Left ventricle myocardium inferior (tissue), 1 donor: ENCODE data around the gene DPYSL3. TPM values are rescaled to one million over a fixed set of nuclear protein-coding genes. Genes with fewer than 3 reads are reported as not detected.

Experiments used
- DNase-seq: peaks from one replicate; pipeline ENCODE4 v3.0.0-alpha.2; 2020
- H3K27ac ChIP-seq: fragments of 200-600 bp; replicated peaks from 2 replicates; pipeline ENCODE4 v1.8.0; 2021
- H3K27me3 ChIP-seq: fragments of 200-600 bp; 2 replicates; pipeline ENCODE4 v1.8.0; 2021; ENCODE audit warnings: low read depth
- H3K36me3 ChIP-seq: fragments of 200-600 bp; 2 replicates; pipeline ENCODE4 v1.8.0; 2021
- H3K4me1 ChIP-seq: fragments of 200-600 bp; 2 replicates; pipeline ENCODE4 v1.8.0; 2021
- H3K4me3 ChIP-seq: fragments of 200-600 bp; 2 replicates; pipeline ENCODE4 v1.8.0; 2021; ENCODE audit warnings: mild to moderate bottlenecking, moderate library complexity
- H3K9me3 ChIP-seq: fragments of 200-600 bp; replicated peaks from 2 replicates; pipeline ENCODE4 v1.8.0; 2021
- CTCF ChIP-seq: fragments of 200-600 bp; IDR thresholded peaks from 2 replicates; pipeline ENCODE4 v1.8.0; 2021; ENCODE audit warnings: antibody characterized with exemption, mild to moderate bottlenecking, borderline replicate concordance
- intact Hi-C: fragments of 100-400 bp; cut with micrococcal nuclease; formaldehyde crosslinking; loops from one replicate; pipeline ENCODE4 v1.11.0; 2022
- total RNA-seq: library from RNA; stranded (reverse); fragmentation: NEBNext Ultra II Directional; extraction: Animal tissue kit (Norgen Biotek cat#: 25700); gene quantifications from one replicate; pipeline ENCODE4 v1.2.1, GENCODE V29; 2021
- donor health status: DM: no; HTN: yes; CAD: no; lungs with severe emphysema.

Gene DPYSL3
- total RNA-seq, 1 donor from 2014 or later: 20.7 TPM

GRCh38 chr5:147504535-147504934 lies 5.3 kb downstream of the DPYSL3 start:
- intact Hi-C loops: no loop called here
- Histone ChIP-seq H3K9me3 (no peaks in the 10 kb centered on the region), H3K27me3 (peaks cover 9% of the 10 kb centered on the region), H3K27ac (peak overlapping the region; percentile 76), H3K36me3 (no peaks in the 10 kb centered on the region), H3K4me3 (no peak overlapping the region), H3K4me1 (peaks cover 49% of the 10 kb centered on the region)
- DNase-seq: no peak
- TF ChIP-seq CTCF: no peak

GRCh38 chr5:147504011-147504410 lies 5.9 kb downstream of the DPYSL3 start:
- Histone ChIP-seq H3K4me3 (no peak overlapping the region), H3K36me3 (no peaks in the 10 kb centered on the region), H3K27ac (peak overlapping the region; percentile 76), H3K9me3 (no peaks in the 10 kb centered on the region), H3K4me1 (peaks cover 44% of the 10 kb centered on the region), H3K27me3 (peaks cover 4% of the 10 kb centered on the region)
- peak; percentile 17 for DNase-seq
- no peak for TF ChIP-seq CTCF
- intact Hi-C loops: no loop called here

- TF ChIP-seq CTCF: no peak
- peaks cover 10% of the 10 kb centered on the region for H3K4me1 ChIP-seq
Observed at GRCh38 chr5:147490989-147491388, 18.9 kb downstream of the DPYSL3 start.

GRCh38 chr5:147487031-147487750 lies 22.7 kb downstream of the DPYSL3 start:
- intact Hi-C loops: no loop called here
- peaks cover 43% of the 10 kb centered on the region for H3K4me1 ChIP-seq
- no peaks in the 10 kb centered on the region for H3K27me3 ChIP-seq
- TF ChIP-seq CTCF: no peak
- peak overlapping the region; percentile 60 for H3K27ac ChIP-seq
- H3K36me3 ChIP-seq: no peaks in the 10 kb centered on the region
- DNase-seq: no peak
- H3K9me3 ChIP-seq: no peaks in the 10 kb centered on the region
- no peak overlapping the region for H3K4me3 ChIP-seq

More at GRCh38 chr5:147490989-147491388, 18.9 kb downstream of the DPYSL3 start:
- H3K27ac ChIP-seq: no peak overlapping the region
- H3K27me3 ChIP-seq: no peaks in the 10 kb centered on the region
- intact Hi-C loops: no loop called here
- H3K4me3 ChIP-seq: no peak overlapping the region
- H3K9me3 ChIP-seq: no peaks in the 10 kb centered on the region
- DNase-seq: no peak
- H3K36me3 ChIP-seq: no peaks in the 10 kb centered on the region

- peak overlapping the region; percentile 78 for H3K27ac ChIP-seq
- H3K27me3 ChIP-seq: no peaks in the 10 kb centered on the region
- intact Hi-C loops: no loop called here
- H3K4me3 ChIP-seq: no peak overlapping the region
- H3K36me3 ChIP-seq: no peaks in the 10 kb centered on the region
- H3K4me1 ChIP-seq: peaks cover 51% of the 10 kb centered on the region
- no peak for DNase-seq
- TF ChIP-seq CTCF: no peak
- H3K9me3 ChIP-seq: no peaks in the 10 kb centered on the region
Observed at GRCh38 chr5:147485814-147486213, 24.1 kb downstream of the DPYSL3 start.
